ENCODE measurements around the gene GCH1.

Gene GCH1

DNA sequence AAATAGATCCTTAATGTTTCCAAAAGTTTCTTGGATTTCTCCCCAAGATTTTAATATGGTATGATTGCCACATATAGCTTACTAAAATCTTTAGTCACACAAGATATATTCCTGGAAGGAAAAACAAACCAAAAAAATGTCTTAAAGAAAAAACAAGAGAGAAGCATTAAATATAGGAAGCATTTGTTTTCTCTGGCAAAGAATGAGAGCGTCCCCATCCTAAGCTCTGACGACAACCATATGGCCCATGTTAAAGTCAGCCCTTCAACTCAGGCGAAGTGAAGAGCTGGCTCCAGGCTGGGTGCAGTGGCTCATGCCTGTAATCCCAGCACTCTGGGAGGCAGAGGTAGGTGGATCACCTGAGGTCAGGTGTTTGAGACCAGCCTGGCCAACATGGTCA, 35.6 kb downstream of the GCH1 start:
- no peak for ATAC-seq (ENCODE audit: low read depth)
- Histone ChIP-seq H3K27ac (ENCODE audit: poor library complexity, severe bottlenecking) (no peak overlapping the region), H3K4me1 (ENCODE audit: insufficient read depth, poor library complexity, severe bottlenecking) (peaks cover 5% of the 10 kb centered on the region), H3K4me3 (ENCODE audit: severe bottlenecking) (no peak overlapping the region), H3K36me3 (ENCODE audit: low read depth) (no peaks in the 10 kb centered on the region), H3K9me3 (ENCODE audit: severe bottlenecking) (no peaks in the 10 kb centered on the region), H3K27me3 (ENCODE audit: insufficient read depth, poor library complexity, severe bottlenecking) (no peaks in the 10 kb centered on the region)
- no peak for DNase-seq (ENCODE audit: low spot score)
- TF ChIP-seq, protein P1, sequence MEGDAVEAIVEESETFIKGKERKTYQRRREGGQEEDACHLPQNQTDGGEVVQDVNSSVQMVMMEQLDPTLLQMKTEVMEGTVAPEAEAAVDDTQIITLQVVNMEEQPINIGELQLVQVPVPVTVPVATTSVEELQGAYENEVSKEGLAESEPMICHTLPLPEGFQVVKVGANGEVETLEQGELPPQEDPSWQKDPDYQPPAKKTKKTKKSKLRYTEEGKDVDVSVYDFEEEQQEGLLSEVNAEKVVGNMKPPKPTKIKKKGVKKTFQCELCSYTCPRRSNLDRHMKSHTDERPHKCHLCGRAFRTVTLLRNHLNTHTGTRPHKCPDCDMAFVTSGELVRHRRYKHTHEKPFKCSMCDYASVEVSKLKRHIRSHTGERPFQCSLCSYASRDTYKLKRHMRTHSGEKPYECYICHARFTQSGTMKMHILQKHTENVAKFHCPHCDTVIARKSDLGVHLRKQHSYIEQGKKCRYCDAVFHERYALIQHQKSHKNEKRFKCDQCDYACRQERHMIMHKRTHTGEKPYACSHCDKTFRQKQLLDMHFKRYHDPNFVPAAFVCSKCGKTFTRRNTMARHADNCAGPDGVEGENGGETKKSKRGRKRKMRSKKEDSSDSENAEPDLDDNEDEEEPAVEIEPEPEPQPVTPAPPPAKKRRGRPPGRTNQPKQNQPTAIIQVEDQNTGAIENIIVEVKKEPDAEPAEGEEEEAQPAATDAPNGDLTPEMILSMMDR (IDR thresholded peaks at IDR 0.05; ENCODE audit: poor library complexity, severe bottlenecking): no peak

DNA sequence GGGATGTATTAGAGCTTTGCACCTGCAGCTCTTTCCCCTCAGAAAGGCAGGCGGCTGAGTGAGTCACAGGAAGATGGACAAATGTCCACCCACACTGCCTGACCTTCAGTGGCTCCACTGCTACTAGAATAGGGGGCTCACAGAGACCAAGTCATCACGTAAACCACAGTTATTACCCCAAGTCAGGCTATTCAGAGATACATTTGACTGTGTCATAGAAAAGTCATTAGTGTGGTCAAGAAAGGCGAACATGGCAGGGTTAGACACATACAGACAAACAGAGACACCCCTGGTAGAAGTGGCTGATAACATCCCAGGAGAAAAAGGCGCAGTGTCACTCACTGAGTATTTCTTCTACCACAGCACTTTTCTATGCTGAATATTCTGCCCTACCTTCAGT, 36.0 kb downstream of the GCH1 start:
- Histone ChIP-seq H3K36me3 (ENCODE audit: low read depth) (no peaks in the 10 kb centered on the region), H3K9me3 (ENCODE audit: severe bottlenecking) (no peaks in the 10 kb centered on the region), H3K4me1 (ENCODE audit: insufficient read depth, poor library complexity, severe bottlenecking) (peaks cover 5% of the 10 kb centered on the region), H3K27ac (ENCODE audit: poor library complexity, severe bottlenecking) (no peak overlapping the region), H3K4me3 (ENCODE audit: severe bottlenecking) (no peak overlapping the region), H3K27me3 (ENCODE audit: insufficient read depth, poor library complexity, severe bottlenecking) (no peaks in the 10 kb centered on the region)
- no peak for DNase-seq (ENCODE audit: low spot score)
- ATAC-seq (ENCODE audit: low read depth): 0 out of 3 replicates have a peak, but pooled peaks have one; percentile 17
- TF ChIP-seq, protein P1 (IDR thresholded peaks at IDR 0.05; ENCODE audit: poor library complexity, severe bottlenecking): no peak

DNA sequence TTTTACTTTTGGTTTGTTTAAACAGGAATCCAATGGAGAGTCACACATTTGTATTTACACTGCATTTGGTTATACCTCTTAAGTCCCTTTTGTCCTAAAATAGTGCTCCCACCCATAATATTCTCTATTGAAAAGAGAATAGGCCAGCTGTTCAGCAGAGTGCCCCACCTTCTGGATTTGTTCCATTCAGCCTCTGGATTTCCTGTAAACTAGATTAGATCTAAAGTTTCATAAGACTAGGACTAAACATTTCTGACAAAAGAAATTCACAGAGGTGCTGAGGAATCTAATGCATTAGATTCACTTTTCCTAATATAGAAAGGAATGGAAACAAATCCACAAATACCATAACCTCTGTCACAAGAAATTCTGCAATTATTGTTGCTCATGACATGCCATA, 38.1 kb downstream of the GCH1 start:
- DNase-seq (ENCODE audit: low spot score) (no peak), ATAC-seq (ENCODE audit: low read depth) (no peak)
- no peak overlapping the region for H3K4me3 ChIP-seq (ENCODE audit: severe bottlenecking)
- H3K36me3 ChIP-seq (ENCODE audit: low read depth): no peaks in the 10 kb centered on the region
- H3K27ac ChIP-seq (ENCODE audit: poor library complexity, severe bottlenecking): no peak overlapping the region
- TF ChIP-seq, protein P1 (IDR thresholded peaks at IDR 0.05; ENCODE audit: poor library complexity, severe bottlenecking): no peak
- H3K9me3 ChIP-seq (ENCODE audit: severe bottlenecking): no peaks in the 10 kb centered on the region
- peaks cover under 1% of the 10 kb centered on the region for H3K4me1 ChIP-seq (ENCODE audit: insufficient read depth, poor library complexity, severe bottlenecking)
- no peaks in the 10 kb centered on the region for H3K27me3 ChIP-seq (ENCODE audit: insufficient read depth, poor library complexity, severe bottlenecking)

DNA sequence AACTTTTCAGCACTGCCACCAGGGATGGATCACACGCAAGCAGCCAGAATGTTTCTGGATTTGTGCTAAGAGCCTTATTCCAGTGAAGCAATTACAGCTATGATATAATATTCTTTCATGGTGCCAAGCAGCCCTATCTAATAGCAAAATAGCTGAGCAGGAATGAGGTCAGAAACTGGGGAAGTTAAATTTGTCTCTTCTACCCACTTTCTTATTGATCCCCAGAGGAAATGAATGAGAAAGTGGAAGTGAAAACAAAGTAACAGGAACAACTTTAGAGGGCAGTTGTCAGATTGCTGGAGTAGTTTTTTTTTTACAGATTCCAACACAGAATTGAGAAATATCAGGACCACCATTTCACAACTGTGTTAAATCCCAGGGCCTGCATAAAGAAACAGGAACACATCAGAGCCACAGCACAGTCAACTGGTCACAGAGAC, 44.8 kb downstream of the GCH1 start:
- DNase-seq (ENCODE audit: low spot score) (no peak), ATAC-seq (ENCODE audit: low read depth) (no peak)
- Histone ChIP-seq H3K4me3 (ENCODE audit: severe bottlenecking) (no peak overlapping the region), H3K36me3 (ENCODE audit: low read depth) (no peaks in the 10 kb centered on the region), H3K27ac (ENCODE audit: poor library complexity, severe bottlenecking) (no peak overlapping the region), H3K9me3 (ENCODE audit: severe bottlenecking) (no peaks in the 10 kb centered on the region), H3K4me1 (ENCODE audit: insufficient read depth, poor library complexity, severe bottlenecking) (no peaks in the 10 kb centered on the region), H3K27me3 (ENCODE audit: insufficient read depth, poor library complexity, severe bottlenecking) (no peaks in the 10 kb centered on the region)
- TF ChIP-seq, protein P1 (IDR thresholded peaks at IDR 0.05; ENCODE audit: poor library complexity, severe bottlenecking): no peak

- Histone ChIP-seq H3K27me3 (ENCODE audit: insufficient read depth, poor library complexity, severe bottlenecking) (no peaks in the 10 kb centered on the region), H3K4me3 (ENCODE audit: severe bottlenecking) (no peak overlapping the region), H3K9me3 (ENCODE audit: severe bottlenecking) (no peaks in the 10 kb centered on the region), H3K36me3 (ENCODE audit: low read depth) (no peaks in the 10 kb centered on the region), H3K4me1 (ENCODE audit: insufficient read depth, poor library complexity, severe bottlenecking) (no peaks in the 10 kb centered on the region), H3K27ac (ENCODE audit: poor library complexity, severe bottlenecking) (no peak overlapping the region)
- TF ChIP-seq, protein P1 (IDR thresholded peaks at IDR 0.05; ENCODE audit: poor library complexity, severe bottlenecking): no peak
- ATAC-seq (ENCODE audit: low read depth) (no peak), DNase-seq (ENCODE audit: low spot score) (no peak)
Observed at GRCh38 chr14:54856152-54856551, 46.5 kb downstream of the GCH1 start.
